Erythroblast (primary cell): Measurements from ENCODE around the gene ESPN.
"Not testable (repeated sequence)": the region's sequence is repeated elsewhere in the genome, so short reads cannot be mapped to it uniquely, and the experiment has no call there.

Source experiments
- GATA1 ChIP-seq: IDR thresholded peaks from 2 replicates; pipeline ENCODE4 v1.6.1; 2011; ENCODE audit warnings: low read depth, mild to moderate bottlenecking, control low read depth, low read length, moderate library complexity
- POLR2A ChIP-seq: IDR thresholded peaks from 2 replicates; pipeline ENCODE4 v1.6.1; 2011; ENCODE audit warnings: mild to moderate bottlenecking, low read length

DNA sequence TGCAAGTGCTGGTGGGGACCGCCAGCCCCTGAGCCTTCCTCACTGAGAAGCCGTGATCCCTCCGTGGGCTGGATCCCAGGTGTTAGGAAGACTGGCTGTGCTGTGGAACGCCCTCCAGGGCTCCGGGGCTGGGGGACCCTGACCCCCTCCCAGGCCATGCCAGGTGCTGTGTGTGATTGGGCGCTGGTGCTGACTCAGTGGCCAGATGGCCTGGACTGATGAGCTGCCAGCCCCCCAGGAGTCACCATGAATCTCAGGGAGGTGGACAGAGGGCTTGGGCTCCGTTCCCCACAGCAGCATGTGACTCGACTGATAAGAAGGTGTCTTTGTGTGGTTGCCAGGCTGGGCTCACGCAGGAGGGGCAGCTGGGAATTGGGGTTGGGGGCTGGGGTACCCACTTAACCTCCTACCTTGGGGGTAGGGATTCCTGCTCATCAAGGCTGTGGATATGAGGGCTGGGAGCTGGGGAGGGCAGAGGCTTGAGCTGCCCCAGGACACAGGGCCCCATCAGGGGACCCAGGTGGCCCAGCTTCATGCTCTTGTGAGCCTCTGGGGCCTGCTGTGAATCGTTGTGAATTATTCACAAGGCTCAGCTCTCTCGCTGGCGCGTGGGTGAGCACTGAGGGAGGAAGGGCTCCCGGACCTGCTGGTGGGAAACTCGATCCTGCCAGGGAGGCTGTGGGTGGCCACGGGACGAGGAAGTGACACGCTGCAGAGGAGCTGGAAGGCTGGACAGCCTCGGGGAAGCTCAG is 5.3 kb downstream of the ESPN start:
- TF ChIP-seq POLR2A, GATA1: not testable (repeated sequence)
